Neural cell (in vitro differentiated cells): ENCODE data around the gene BRI3BP. TPM values are rescaled to one million over a fixed set of nuclear protein-coding genes. Genes with fewer than 3 reads are reported as not detected.

Experiments used
- H2AFZ ChIP-seq: fragments of 200-600, 300-800 bp; sonication (generic), shearing (Covaris generic); 2 replicates; pipeline ENCODE4 v1.6.0; 2014; ENCODE audit warnings: low read depth, mild to moderate bottlenecking, antibody characterized with exemption, low read length, moderate library complexity
- H3F3A ChIP-seq: fragments of 200-600 bp; shearing (Covaris generic); 2 replicates; pipeline ENCODE4 v1.6.1; 2016; ENCODE audit warnings: mild to moderate bottlenecking, moderate library complexity, mixed read lengths, antibody characterized with exemption, low read length; ENCODE audit not compliant: insufficient read depth, poor library complexity, severe bottlenecking
- H3K27ac ChIP-seq: fragments of 200-600, 300-800 bp; sonication (generic), shearing (Covaris generic); 2 replicates; pipeline ENCODE4 v1.5.1; 2014; ENCODE audit warnings: mild to moderate bottlenecking, low read length, moderate library complexity
- H3K27me3 ChIP-seq: fragments of 300-800, 200-600 bp; sonication (generic), shearing (Covaris generic); 2 replicates; pipeline ENCODE4 v1.6.0; 2014; ENCODE audit warnings: mild to moderate bottlenecking, low read depth, low read length, moderate library complexity; ENCODE audit not compliant: insufficient read depth
- H3K36me3 ChIP-seq: fragments of 300-800, 200-600 bp; sonication (generic), shearing (Covaris generic); 2 replicates; pipeline ENCODE4 v1.5.1; 2014; ENCODE audit warnings: mild to moderate bottlenecking, antibody characterized with exemption, low read length, moderate library complexity; ENCODE audit not compliant: insufficient read depth
- H3K4me2 ChIP-seq: fragments of 300-800, 200-600 bp; sonication (generic), shearing (Covaris generic); 2 replicates; pipeline ENCODE4 v1.6.0; 2014; ENCODE audit warnings: mild to moderate bottlenecking, low read length
- H3K4me3 ChIP-seq: fragments of 300-800, 200-600 bp; sonication (generic), shearing (Covaris generic); 2 replicates; pipeline ENCODE4 v1.5.1; 2014; ENCODE audit warnings: mild to moderate bottlenecking, low read length, moderate library complexity
- H3K79me2 ChIP-seq: fragments of 200-600 bp; shearing (Covaris generic); replicated peaks from 2 replicates; pipeline ENCODE4 v1.6.0; 2014; ENCODE audit warnings: mild to moderate bottlenecking, low read length, moderate library complexity; ENCODE audit not compliant: insufficient read depth
- H3K9ac ChIP-seq: fragments of 300-800, 200-600 bp; sonication (generic), shearing (Covaris generic); 2 replicates; pipeline ENCODE4 v1.6.1; 2016; ENCODE audit warnings: mild to moderate bottlenecking, low read length, mixed read lengths
- H3K9me2 ChIP-seq: fragments of 200-600 bp; shearing (Covaris generic); 2 replicates; pipeline ENCODE4 v1.6.1; 2016; ENCODE audit warnings: mild to moderate bottlenecking, low read length, mixed read lengths; ENCODE audit not compliant: insufficient read depth
- H3K9me3 ChIP-seq: fragments of 200-600, 300-800 bp; sonication (generic), shearing (Covaris generic); 2 replicates; pipeline ENCODE4 v1.6.1; 2016; ENCODE audit warnings: mild to moderate bottlenecking, mixed run types, low read length, moderate library complexity, mixed read lengths
- H4K20me1 ChIP-seq: fragments of 200-600 bp; shearing (Covaris generic); 2 replicates; pipeline ENCODE4 v1.6.1; 2016; ENCODE audit warnings: mild to moderate bottlenecking, mixed run types; ENCODE audit not compliant: insufficient read depth
- EP300 ChIP-seq: fragments of 450-650 bp; conservative IDR thresholded peaks from 2 replicates; pipeline ENCODE4 v1.6.1; 2014; ENCODE audit warnings: antibody characterized with exemption, mild to moderate bottlenecking, moderate library complexity; ENCODE audit not compliant: poor library complexity, severe bottlenecking
- EZH2 ChIP-seq: fragments of 200-600, 300-800 bp; shearing (Covaris generic), sonication (generic); IDR thresholded peaks from 2 replicates; pipeline ENCODE4 v1.6.1; 2014; ENCODE audit warnings: antibody characterized with exemption, low read length, borderline replicate concordance, mild to moderate bottlenecking; ENCODE audit not compliant: insufficient read depth, poor library complexity, severe bottlenecking
- MXI1 ChIP-seq: fragments of 450-650 bp; conservative IDR thresholded peaks from 2 replicates; pipeline ENCODE4 v1.6.1; 2014; ENCODE audit warnings: antibody characterized with exemption, mild to moderate bottlenecking; ENCODE audit not compliant: poor library complexity, severe bottlenecking
- POLR2AphosphoS5 ChIP-seq: IDR thresholded peaks from 2 replicates; pipeline ENCODE4 v1.6.1; 2012
- RAD21 ChIP-seq: fragments of 450-650 bp; conservative IDR thresholded peaks from 2 replicates; pipeline ENCODE4 v1.6.1; 2014; ENCODE audit warnings: antibody characterized with exemption, mild to moderate bottlenecking, moderate library complexity
- SMC3 ChIP-seq: fragments of 450-650 bp; conservative IDR thresholded peaks from 2 replicates; pipeline ENCODE4 v1.6.1; 2014; ENCODE audit warnings: antibody characterized with exemption, mild to moderate bottlenecking, moderate library complexity; ENCODE audit not compliant: poor library complexity
- TAF1 ChIP-seq: IDR thresholded peaks from 2 replicates; pipeline ENCODE4 v1.6.1; 2012; ENCODE audit warnings: low read depth
- polyA plus RNA-seq: library from polyadenylated mRNA; depleted of rRNA; stranded (reverse); fragments of >200 nt; gene quantifications from 2 replicates; pipeline ENCODE4 v1.2.3, GENCODE V29; 2014
- TF ChIP-seq, protein P1 (sequence below): fragments of 450-650 bp; IDR thresholded peaks from 2 replicates; pipeline ENCODE4 v1.5.1; 2014; ENCODE audit warnings: antibody characterized with exemption, mild to moderate bottlenecking, moderate library complexity; ENCODE audit not compliant: poor library complexity, severe bottlenecking
- TF ChIP-seq, protein P2 (sequence below): IDR thresholded peaks from 2 replicates; pipeline ENCODE4 v1.6.1; 2012; ENCODE audit warnings: borderline replicate concordance

The BRI3BP gene
- polyA plus RNA-seq, 1 donor from 2014 or later: 11.0 TPM

DNA sequence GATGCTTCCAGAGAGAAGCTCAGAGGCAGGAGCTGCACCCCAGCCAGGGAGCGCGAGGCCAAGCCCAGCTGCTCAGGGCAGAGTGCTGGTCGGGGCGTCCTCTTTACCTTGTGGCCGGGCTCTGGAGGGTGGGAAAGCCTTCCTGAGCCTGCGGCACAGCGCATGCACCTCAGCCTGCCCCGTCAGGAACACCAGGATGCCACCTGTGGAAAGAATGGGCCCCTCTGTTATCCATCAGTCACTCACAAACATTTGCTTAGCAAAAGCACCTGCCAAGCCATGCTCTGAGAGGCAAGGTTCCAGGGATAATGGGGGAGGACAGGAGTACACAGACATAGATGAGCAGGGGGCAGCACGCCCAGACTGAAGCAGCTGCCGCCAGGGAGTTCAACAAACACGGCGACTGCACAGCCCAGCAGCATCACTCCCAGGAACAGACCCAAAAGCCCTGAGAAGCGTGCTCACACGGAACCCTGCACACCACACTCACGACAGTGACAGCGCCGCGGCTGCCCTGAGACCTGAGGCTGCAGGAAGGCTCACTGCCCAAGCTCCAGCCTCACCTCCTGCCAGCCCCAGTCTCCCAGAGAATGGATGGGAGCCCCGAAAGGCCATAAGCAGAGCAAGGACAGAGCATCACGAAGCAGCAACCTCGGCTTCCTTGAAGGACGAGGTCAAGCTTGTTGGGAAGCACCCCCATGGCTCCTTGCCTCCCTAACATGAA is 26.3 kb upstream of the BRI3BP start:
- Histone ChIP-seq H3K27ac (no peak overlapping the region), H3K9me3 (no peaks in the 10 kb centered on the region), H3K4me2 (no peak overlapping the region), H3K4me3 (no peak overlapping the region), H3K79me2 (no peaks in the 10 kb centered on the region), H2AFZ (no peak overlapping the region), H3K9ac (no peak overlapping the region), H3F3A (no peaks in the 10 kb centered on the region), H3K9me2 (no peaks in the 10 kb centered on the region), H4K20me1 (no peaks in the 10 kb centered on the region), H3K27me3 (no peaks in the 10 kb centered on the region), H3K36me3 (no peaks in the 10 kb centered on the region)
- TF ChIP-seq, protein P1, sequence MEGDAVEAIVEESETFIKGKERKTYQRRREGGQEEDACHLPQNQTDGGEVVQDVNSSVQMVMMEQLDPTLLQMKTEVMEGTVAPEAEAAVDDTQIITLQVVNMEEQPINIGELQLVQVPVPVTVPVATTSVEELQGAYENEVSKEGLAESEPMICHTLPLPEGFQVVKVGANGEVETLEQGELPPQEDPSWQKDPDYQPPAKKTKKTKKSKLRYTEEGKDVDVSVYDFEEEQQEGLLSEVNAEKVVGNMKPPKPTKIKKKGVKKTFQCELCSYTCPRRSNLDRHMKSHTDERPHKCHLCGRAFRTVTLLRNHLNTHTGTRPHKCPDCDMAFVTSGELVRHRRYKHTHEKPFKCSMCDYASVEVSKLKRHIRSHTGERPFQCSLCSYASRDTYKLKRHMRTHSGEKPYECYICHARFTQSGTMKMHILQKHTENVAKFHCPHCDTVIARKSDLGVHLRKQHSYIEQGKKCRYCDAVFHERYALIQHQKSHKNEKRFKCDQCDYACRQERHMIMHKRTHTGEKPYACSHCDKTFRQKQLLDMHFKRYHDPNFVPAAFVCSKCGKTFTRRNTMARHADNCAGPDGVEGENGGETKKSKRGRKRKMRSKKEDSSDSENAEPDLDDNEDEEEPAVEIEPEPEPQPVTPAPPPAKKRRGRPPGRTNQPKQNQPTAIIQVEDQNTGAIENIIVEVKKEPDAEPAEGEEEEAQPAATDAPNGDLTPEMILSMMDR: no peak
- TF ChIP-seq, protein P2, sequence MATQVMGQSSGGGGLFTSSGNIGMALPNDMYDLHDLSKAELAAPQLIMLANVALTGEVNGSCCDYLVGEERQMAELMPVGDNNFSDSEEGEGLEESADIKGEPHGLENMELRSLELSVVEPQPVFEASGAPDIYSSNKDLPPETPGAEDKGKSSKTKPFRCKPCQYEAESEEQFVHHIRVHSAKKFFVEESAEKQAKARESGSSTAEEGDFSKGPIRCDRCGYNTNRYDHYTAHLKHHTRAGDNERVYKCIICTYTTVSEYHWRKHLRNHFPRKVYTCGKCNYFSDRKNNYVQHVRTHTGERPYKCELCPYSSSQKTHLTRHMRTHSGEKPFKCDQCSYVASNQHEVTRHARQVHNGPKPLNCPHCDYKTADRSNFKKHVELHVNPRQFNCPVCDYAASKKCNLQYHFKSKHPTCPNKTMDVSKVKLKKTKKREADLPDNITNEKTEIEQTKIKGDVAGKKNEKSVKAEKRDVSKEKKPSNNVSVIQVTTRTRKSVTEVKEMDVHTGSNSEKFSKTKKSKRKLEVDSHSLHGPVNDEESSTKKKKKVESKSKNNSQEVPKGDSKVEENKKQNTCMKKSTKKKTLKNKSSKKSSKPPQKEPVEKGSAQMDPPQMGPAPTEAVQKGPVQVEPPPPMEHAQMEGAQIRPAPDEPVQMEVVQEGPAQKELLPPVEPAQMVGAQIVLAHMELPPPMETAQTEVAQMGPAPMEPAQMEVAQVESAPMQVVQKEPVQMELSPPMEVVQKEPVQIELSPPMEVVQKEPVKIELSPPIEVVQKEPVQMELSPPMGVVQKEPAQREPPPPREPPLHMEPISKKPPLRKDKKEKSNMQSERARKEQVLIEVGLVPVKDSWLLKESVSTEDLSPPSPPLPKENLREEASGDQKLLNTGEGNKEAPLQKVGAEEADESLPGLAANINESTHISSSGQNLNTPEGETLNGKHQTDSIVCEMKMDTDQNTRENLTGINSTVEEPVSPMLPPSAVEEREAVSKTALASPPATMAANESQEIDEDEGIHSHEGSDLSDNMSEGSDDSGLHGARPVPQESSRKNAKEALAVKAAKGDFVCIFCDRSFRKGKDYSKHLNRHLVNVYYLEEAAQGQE: no peak
- TF ChIP-seq EP300 (no peak), SMC3 (no peak), EZH2 (no peak), POLR2AphosphoS5 (no peak), TAF1 (no peak), MXI1 (no peak), RAD21 (no peak)

DNA sequence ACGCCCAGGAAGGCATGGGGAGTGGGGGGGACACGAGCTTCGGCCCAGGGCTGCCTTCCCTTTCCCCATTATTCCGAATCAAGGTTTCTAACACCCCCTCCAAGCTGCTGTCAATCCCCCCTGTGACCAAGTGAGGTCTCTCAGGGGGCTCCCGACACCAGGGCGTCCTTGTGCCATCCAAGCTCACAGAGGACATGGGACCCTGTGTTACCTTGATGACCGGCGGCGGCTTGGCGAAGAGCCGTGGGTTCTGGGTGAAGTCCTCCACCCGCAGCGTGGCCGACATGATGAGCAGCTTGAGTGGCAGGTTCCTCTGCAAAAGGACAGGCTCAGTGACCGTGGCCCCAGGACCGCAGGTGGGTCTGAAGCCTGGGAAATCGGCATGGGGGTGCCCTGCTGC is 24.8 kb upstream of the BRI3BP start:
- Histone ChIP-seq H3K27ac (no peak overlapping the region), H2AFZ (no peak overlapping the region), H3K9ac (no peak overlapping the region), H3K4me3 (no peak overlapping the region), H3K36me3 (no peaks in the 10 kb centered on the region), H4K20me1 (no peaks in the 10 kb centered on the region), H3K79me2 (no peaks in the 10 kb centered on the region), H3F3A (no peaks in the 10 kb centered on the region), H3K9me3 (no peaks in the 10 kb centered on the region), H3K27me3 (no peaks in the 10 kb centered on the region), H3K4me2 (no peak overlapping the region), H3K9me2 (no peaks in the 10 kb centered on the region)
- no peak for TF ChIP-seq RAD21
- TF ChIP-seq, protein P1: no peak
- TF ChIP-seq MXI1: no peak
- TF ChIP-seq POLR2AphosphoS5: no peak
- TF ChIP-seq SMC3: no peak
- no peak for TF ChIP-seq TAF1
- TF ChIP-seq EP300: no peak
- TF ChIP-seq, protein P2: no peak
- no peak for TF ChIP-seq EZH2
